ENCODE data around the gene MAP3K7. TPM values are rescaled to one million over a fixed set of nuclear protein-coding genes. Genes with fewer than 3 reads are reported as not detected.

MAP3K7 gene
- total and polyA plus RNA-seq, 2 of the 13 experiments (the other 11 are each of a cell fraction or from before 2014, with no cell fraction given), result 24.1 to 24.4 TPM

GRCh38 chr6:90467546-90467945 is 119.3 kb downstream of the MAP3K7 start (continued):
- no peak for TF ChIP-seq KLF6 (CRISPR knock-in tag; IDR thresholded peaks at IDR 0.05)
- no peak for TF ChIP-seq ZNF30 (CRISPR knock-in tag; IDR thresholded peaks at IDR 0.05)
- no peak for TF ChIP-seq ZNF574 (CRISPR knock-in tag; IDR thresholded peaks at IDR 0.05)

GRCh38 chr6:90466154-90466940 is 120.5 kb downstream of the MAP3K7 start:
- CTCF ChIA-PET (ENCODE audit: low intra/inter-chr PET ratio, low total read pairs), result no interaction called here
- WGBS (ENCODE audit: low lambda C conversion rate), result 21% methylated on average over 8 of the region's 8 CpGs
- TF ChIP-seq ZNF350 (CRISPR knock-in tag; IDR thresholded peaks at IDR 0.05; ENCODE audit: borderline replicate concordance, low read depth) (no peak), ETS1 (CRISPR knock-in tag; IDR thresholded peaks at IDR 0.05) (no peak), PHB2 (IDR thresholded peaks at IDR 0.05; ENCODE audit: partially characterized antibody) (no peak), KIAA2018 (CRISPR knock-in tag; IDR thresholded peaks at IDR 0.05; ENCODE audit: borderline replicate concordance) (no peak)

More at GRCh38 chr6:90466154-90466940, 120.5 kb downstream of the MAP3K7 start:
- no peaks in the 10 kb centered on the region for H3K36me3 ChIP-seq (replicated peaks in 1 of 2; ENCODE audit: control insufficient read depth in 1 of 2, insufficient read depth in 2 of 2, low read length in 2 of 2)
- DNase-seq (ENCODE audit: low spot score), result no peak
- in situ Hi-C loops (cut with HindIII; ENCODE audit: extremely low pct_ligation_motif_present, low pct_unique_long_range_greater_than_20kb) (no loop called here), intact Hi-C loops (cut with micrococcal nuclease; ENCODE audit: unreplicated experiment) (no loop called here)
- no peak for ATAC-seq
- H3K79me2 ChIP-seq (ENCODE audit: insufficient read depth, low read length), result no peaks in the 10 kb centered on the region
- no peak overlapping the region for H3K4me2 ChIP-seq (ENCODE audit: low read depth, low read length)
- H3K27ac ChIP-seq (ENCODE audit: extremely low read length, insufficient read depth, low read length), result no peak overlapping the region
- FAIRE-seq, result no peak
- no TSS peak for BruUV-seq (replicated peaks)
- H3K9ac ChIP-seq (ENCODE audit: insufficient read depth, low read depth, low read length), result no peak overlapping the region
- H4K20me1 ChIP-seq (ENCODE audit: insufficient read depth, low read length), result no peaks in the 10 kb centered on the region
- no peak overlapping the region for H3K4me3 ChIP-seq (replicated peaks in 1 of 3; ENCODE audit: insufficient read depth in 1 of 3, low read depth in 2 of 3, low read length in 3 of 3)
- H2AFZ ChIP-seq (ENCODE audit: low read length), result no peak overlapping the region
- H3K27me3 ChIP-seq (ENCODE audit: control insufficient read depth in 1 of 2, insufficient read depth in 2 of 2, low read length in 2 of 2), result no peaks in the 10 kb centered on the region; a peak in 1 of 5 replicates
- no peaks in the 10 kb centered on the region for H3K4me1 ChIP-seq (ENCODE audit: insufficient read depth, low read length)
- POLR2A ChIA-PET, result no interaction called here
- H3K9me3 ChIP-seq (ENCODE audit: low read length), result no peaks in the 10 kb centered on the region
